ENCODE results near the gene RSPH9.

RSPH9 gene
- 0 to 0.24 (median 0) reads per million in 18 experiments for total RNA-seq

DNA sequence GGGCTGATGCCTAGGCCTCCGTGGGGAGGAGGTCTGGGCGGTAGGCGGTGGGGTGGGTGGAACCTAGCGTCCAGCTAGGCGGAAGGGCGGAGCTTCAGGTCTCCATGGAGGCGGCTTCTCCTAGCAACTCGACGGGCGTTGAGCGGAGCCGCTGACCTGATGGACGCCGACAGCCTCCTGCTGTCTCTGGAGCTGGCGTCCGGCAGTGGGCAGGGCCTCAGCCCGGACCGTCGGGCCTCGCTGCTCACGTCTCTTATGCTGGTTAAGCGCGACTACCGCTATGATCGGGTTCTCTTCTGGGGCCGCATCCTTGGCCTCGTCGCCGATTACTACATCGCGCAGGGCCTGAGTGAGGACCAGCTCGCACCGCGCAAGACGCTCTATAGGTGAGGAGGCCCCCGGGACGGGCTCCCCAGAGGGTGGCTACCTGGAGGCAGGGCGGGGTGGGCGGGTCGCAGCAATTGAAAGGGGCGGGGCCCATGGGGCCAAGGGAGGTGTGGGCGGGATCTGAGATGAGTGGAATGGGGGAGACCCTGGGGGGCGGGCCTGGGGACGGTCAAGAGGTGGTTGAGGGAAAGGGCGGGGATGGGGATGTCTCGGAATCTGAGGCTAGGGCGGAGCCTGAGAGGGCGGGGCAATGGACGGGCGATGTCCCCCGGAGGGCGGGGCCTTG is at the start of gene RSPH9:
Gene RSPH9 (plus strand): TSS at position 97 of the 673 bp plus-strand sequence. CDS start 63 bp downstream, at position 160.
- peak; percentile 29 to 43 for DNase-seq

DNA sequence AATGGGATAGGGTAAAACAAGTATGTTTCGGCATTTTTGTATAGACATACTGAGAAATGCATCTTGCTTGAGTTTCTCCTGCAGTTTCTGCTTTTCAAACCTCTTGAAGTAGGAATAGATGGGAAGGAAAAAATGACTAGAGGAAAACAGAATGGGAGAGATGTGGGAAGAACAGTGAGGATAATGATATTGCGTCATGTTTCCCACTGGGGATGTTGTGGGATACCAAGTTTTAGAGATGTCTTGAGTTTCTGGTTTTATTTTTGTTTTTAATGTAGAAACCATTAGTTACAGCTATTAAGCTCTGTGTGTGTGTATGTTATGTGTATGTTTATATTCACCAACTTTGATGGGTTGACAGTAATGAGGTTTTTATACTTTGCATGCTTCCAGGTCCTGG is 44.2 kb upstream of the RSPH9 start:
- DNase-seq = no peak

GRCh38 chr6:43604174-43604573 is 40.7 kb upstream of the RSPH9 start:
- DNase-seq = no peak

DNA sequence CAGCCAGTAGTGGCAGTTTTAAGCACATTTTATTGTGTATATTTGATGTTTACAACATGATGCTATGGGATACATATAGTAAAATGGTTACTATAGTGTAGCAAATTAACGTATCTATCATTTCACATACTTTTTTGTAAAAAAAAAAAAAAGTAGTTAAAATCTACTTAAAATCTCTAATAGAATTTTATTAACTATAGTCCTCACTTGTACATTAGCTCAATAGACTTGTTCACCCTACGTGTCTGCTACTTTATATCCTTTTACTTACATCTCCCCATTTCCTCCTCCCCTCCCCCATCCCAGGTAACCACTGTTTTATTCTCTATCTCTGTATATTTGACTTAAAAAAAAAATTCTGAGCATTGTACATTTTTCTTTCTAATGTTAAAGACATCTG is 38.8 kb upstream of the RSPH9 start:
- DNase-seq = no peak

- DNase-seq = peak; percentile 64 to 69
Measured at GRCh38 chr6:43608310-43608763, 36.5 kb upstream of the RSPH9 start.

DNA sequence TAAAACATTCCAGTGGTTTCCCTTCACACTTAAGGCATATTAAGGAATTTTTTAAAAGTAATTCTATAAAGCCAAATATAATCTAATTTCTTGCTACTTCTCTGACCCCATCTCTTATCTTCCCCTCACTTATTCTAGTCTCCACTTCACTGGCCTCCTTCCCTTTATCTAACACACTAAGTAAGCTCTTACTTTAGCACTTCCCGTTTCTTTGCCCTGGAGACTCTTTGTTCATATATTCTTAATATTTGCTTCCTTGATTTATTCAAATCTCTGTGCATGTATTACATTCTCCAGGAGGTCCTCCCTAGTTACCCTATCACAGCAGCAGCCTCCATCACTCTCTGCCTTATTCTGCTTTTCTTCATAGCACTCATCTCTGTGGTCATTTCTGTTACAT is 36.0 kb upstream of the RSPH9 start:
- peak; percentile 25 to 57 for DNase-seq

DNA sequence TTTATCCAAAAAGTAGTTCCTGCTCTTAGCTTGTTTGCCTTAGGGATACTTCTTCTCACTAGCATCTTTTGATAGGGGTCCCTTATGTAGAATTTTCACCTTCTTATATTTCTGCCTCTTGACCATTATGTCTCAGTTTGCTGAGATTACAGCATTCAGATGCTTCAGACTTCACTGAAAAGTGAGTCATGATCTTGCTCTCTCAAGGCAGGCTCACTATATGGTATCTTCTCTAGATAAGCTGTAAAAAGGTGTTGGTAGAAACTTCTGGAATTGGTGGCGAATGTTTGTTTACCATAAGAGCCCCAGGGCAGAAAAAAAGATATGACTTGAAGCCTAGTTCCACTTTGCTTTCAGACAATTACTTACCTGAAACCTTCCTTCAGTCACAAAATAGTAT is 35.4 kb upstream of the RSPH9 start:
- DNase-seq = no peak

- DNase-seq = no peak
Measured at GRCh38 chr6:43610431-43610830, 34.4 kb upstream of the RSPH9 start.

DNA sequence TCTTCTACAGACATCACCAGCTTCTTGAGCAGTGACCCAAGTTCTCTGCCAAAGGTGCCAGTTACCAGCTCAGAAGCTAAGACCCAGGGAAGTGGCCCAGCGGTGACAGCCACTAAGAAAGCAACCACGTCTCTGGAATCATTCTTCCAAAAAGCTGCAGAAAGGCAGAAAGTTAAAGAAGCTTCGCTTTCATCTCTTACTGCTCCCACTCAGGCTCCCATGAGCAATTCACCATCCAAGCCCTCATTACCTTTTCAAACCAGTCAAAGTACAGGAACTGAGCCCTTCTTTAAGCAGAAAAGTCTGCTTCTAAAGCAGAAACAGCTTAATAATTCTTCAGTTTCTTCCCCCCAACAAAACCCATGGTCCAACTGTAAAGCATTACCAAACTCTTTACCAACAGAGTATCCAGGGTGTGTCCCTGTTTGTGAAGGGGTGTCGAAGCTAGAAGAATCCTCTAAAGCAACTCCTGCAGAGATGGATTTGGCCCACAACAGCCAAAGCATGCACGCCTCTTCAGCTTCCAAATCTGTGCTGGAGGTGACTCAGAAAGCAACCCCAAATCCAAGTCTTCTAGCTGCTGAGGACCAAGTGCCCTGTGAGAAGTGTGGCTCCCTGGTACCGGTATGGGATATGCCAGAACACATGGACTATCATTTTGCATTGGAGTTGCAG is 31.0 kb upstream of the RSPH9 start:
- DNase-seq = no peak

- DNase-seq = no peak
Measured at GRCh38 chr6:43614396-43614730, 30.5 kb upstream of the RSPH9 start.

DNA sequence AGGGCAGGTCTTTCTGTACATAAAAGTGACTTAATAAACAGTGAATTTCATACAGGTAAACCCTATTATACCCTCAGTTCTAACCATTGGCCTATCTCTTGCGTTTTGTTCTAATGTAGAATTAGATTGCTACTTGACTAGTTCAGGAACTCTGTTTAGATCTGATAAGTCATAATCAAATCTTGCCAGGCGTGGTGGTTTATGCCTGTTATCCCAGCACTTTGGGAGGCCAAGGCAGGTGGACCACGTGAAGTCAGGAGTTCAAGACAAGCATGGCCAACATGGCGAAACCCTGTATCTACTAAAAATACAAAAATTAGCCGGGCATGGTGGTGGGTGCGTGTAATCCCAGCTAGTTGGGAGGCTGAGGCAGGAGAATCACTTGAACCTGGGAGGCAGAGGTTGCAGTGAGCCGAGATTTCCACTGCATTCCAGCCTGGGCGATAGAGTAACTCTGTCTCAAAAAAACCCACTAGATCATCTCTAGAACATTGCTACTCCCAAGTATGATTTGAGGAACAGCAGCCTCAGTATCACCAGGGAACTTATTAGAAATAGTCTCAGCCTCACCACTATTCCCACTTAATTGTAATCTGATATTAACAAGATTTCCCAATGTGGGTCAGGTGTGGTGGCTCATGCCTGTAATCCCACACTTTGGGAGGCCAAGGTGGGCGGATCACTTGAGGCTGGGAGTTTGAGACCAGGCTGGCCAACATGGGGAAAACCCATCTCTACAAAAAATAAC is 27.9 kb upstream of the RSPH9 start:
- no peak for DNase-seq

- no peak for DNase-seq
Measured at GRCh38 chr6:43621078-43621835, 23.6 kb upstream of the RSPH9 start.

- no peak for DNase-seq
Measured at GRCh38 chr6:43621836-43622180, 23.0 kb upstream of the RSPH9 start.

- no peak for DNase-seq
Measured at GRCh38 chr6:43622541-43622940, 22.3 kb upstream of the RSPH9 start.

GRCh38 chr6:43623880-43624785 is 20.7 kb upstream of the RSPH9 start:
- no peak for DNase-seq

DNA sequence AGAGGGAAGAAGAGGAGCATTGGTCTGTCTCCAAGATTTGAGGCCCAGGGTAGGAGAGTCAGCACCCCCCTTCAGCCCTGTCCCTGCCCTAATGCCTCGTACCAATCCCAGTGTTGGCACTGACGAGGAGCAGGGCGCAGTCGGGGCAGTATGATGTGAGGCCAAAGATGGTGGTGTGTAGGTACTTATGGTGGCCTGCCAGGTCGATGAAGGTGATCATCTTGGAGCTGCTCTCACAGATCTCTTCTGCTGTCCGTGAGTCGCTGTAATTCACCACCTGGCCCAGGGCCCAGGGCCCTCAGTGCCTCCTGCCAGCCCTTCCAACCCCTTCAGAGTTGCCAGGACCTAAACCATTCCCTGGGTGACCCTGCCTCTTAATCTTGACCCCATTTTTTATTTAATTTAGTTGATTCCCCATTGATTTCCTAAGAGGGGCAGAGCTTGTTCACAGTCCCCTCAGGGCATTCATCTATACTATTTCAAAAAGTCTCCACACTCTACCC is 20.0 kb upstream of the RSPH9 start:
- DNase-seq = no peak

DNA sequence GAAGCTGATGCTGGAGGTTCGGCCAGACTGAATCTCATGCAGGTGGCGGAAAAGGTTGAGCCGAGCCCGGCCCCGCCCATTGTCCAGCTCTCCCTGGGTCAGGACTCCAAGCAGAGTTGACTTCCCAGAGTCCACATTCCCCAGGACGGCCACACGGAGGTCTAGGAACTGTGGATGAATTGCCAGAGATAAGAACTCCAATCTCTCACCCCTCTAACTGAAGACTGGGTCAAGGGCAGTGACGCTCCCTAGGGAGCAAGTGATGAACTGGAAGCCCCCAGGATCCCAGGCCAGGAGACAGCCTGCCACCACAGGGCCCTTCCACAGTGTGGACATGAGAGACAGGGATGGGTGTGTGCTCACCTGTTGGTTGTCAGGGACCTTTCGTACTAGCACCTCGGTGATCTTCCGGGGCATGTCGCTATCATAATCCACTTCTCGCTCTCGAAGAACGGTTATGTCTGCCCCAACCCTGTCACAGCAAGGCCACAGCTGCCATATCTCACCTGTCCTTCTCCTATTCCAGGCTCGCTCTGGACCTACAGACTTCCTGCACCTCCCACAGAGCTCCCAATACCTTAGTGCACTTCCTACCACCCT is 19.3 kb upstream of the RSPH9 start:
- no peak for DNase-seq

- peak; percentile 96 to 97 for DNase-seq
Measured at GRCh38 chr6:43627008-43627825, 17.6 kb upstream of the RSPH9 start.

DNA sequence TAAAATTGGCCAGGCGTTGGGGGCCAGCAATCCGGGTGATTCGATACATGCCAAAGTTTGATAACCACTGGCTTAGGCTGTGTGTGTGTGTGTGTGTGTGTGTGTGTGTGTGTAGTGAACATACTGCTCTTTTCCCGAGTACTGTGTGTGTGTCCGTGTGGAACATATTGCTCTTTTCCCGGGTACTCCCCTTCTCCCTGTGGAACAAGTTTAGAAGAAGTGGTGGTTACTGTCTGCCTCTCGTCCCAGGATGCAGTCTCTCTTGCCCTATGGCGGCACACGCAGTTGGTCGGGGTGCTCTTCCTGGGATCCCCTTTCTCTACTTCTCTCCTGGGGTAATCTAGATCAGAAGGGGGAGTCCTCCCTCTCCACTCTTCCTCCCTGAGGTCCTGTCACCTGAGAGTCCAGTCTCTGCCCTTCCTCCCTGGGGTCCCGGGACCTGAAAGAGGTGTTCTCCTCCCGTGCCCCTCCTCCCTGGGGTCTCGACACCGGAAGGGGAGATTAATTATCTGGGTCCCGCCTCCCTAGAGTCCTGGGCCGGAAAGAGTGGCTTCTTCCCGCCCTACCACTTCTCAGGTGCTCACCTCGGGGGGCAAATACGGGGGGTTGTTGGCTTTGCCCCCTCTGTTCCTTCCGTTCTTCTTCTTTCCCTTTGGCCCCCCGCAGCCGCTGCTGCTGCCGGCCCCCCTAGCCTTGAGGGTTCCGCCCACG is 16.3 kb upstream of the RSPH9 start:
- peak; percentile 27 to 31 for DNase-seq

GRCh38 chr6:43629104-43629504 is 15.7 kb upstream of the RSPH9 start, which contains the start of gene GTPBP2:
GTPBP2 (minus strand) TSS chr6:43629264; CDS start chr6:43629162, 102 bp downstream.
- DNase-seq = peak; percentile 99
